ENCODE measurements around the gene OR10D3. TPM values are rescaled to one million over a fixed set of nuclear protein-coding genes. Genes with fewer than 3 reads are reported as not detected.

Gene OR10D3
- polyA plus RNA-seq, 4 donors, result not detected

Other genes starting within 250 kb of the OR10D3 start
- gene OR4D5, start 243.7 kb upstream of the OR10D3 start, polyA plus RNA-seq (ENCODE audit: insufficient read length in 4 of 4), result not detected
- gene OR6T1, start 239.5 kb upstream of the OR10D3 start, polyA plus RNA-seq (ENCODE audit: insufficient read length in 4 of 4), result not detected
- not detected for gene OR10S1, start 205.6 kb upstream of the OR10D3 start, polyA plus RNA-seq (ENCODE audit: insufficient read length in 4 of 4)
- not detected for gene OR10G6, start 188.2 kb upstream of the OR10D3 start, polyA plus RNA-seq (ENCODE audit: insufficient read length in 4 of 4)
- gene OR10G4, start 170.3 kb upstream of the OR10D3 start, polyA plus RNA-seq (ENCODE audit: insufficient read length in 4 of 4), result under 1 TPM in 1 of 4 donors, not detected in 3; 0.05 TPM
- gene OR10G9, start 160.3 kb upstream of the OR10D3 start, polyA plus RNA-seq (ENCODE audit: insufficient read length in 4 of 4), result not detected
- gene OR10G8, start 156.5 kb upstream of the OR10D3 start, polyA plus RNA-seq (ENCODE audit: insufficient read length in 4 of 4), result not detected
- not detected for gene OR10G7, start 142.0 kb upstream of the OR10D3 start, polyA plus RNA-seq (ENCODE audit: insufficient read length in 4 of 4)
- gene VWA5A, start 67.9 kb upstream of the OR10D3 start, polyA plus RNA-seq (ENCODE audit: insufficient read length in 4 of 4), result 10 to 100 TPM; 12.4 to 16.6 (median 14.6) TPM
- under 1 TPM in 1 of 4 donors, not detected in 3; 0.02 TPM for gene OR8G1, start 57.8 kb downstream of the OR10D3 start, polyA plus RNA-seq (ENCODE audit: insufficient read length in 4 of 4)
- not detected for gene OR8G5, start 73.0 kb downstream of the OR10D3 start, polyA plus RNA-seq (ENCODE audit: insufficient read length in 4 of 4)
- not detected for gene OR8D1, start 130.6 kb downstream of the OR10D3 start, polyA plus RNA-seq (ENCODE audit: insufficient read length in 4 of 4)
- not detected for gene OR8D2, start 136.9 kb downstream of the OR10D3 start, polyA plus RNA-seq (ENCODE audit: insufficient read length in 4 of 4)
- gene OR8B2, start 201.2 kb downstream of the OR10D3 start, polyA plus RNA-seq (ENCODE audit: insufficient read length in 4 of 4), result not detected
- gene OR8B3, start 215.7 kb downstream of the OR10D3 start, polyA plus RNA-seq (ENCODE audit: insufficient read length in 4 of 4), result not detected
- gene OR8B4, start 241.5 kb downstream of the OR10D3 start, polyA plus RNA-seq (ENCODE audit: insufficient read length in 4 of 4), result not detected

All from left renal cortex interstitium (tissue), 4 donors.